Keratinocyte (primary cell): ENCODE results near the gene CGREF1. TPM values are rescaled to one million over a fixed set of nuclear protein-coding genes. Genes with fewer than 3 reads are reported as not detected.
A peak's percentile ranks its signal among the peaks of the same experiment; 100 is the strongest.

ENCODE experiments used
- DNase-seq: peaks from one replicate; pipeline ENCODE4 v3.0.0-alpha.2; 2011; ENCODE audit warnings: low read depth, missing footprints, low spot score
- FAIRE-seq: peaks from 2 replicates; lab custom pipeline; 2011; peaks lifted over from hg19 to GRCh38; lab: Jason Lieb, UNC
- H2AFZ ChIP-seq: 2 replicates; pipeline ENCODE4 v1.6.0; 2012; ENCODE audit warnings: low read length, control low read depth, inconsistent platforms; ENCODE audit not compliant: control insufficient read depth
- H3K27ac ChIP-seq: 2 replicates; pipeline ENCODE4 v1.5.1; 2011; ENCODE audit warnings: low read length; ENCODE audit not compliant: control insufficient read depth, insufficient read depth
- H3K27me3 ChIP-seq: 3 replicates; pipeline ENCODE4 v1.6.0; 2011; ENCODE audit warnings: low read length; ENCODE audit not compliant: control insufficient read depth, insufficient read depth; ENCODE audit errors: extremely low read depth
- H3K36me3 ChIP-seq, 2 experiments: 2 replicates in 1 of 2; 3 replicates in 1 of 2; pipeline ENCODE4 v1.5.1; 2011; ENCODE audit warnings: low read length in 2 of 2, mild to moderate bottlenecking in 1 of 2; ENCODE audit not compliant: control insufficient read depth in 2 of 2, insufficient read depth in 2 of 2; ENCODE audit errors: extremely low read depth in 1 of 2
- H3K4me1 ChIP-seq: 3 replicates; pipeline ENCODE4 v1.5.1; 2011; ENCODE audit warnings: low read length; ENCODE audit not compliant: control insufficient read depth, insufficient read depth; ENCODE audit errors: extremely low read depth
- H3K4me2 ChIP-seq: 3 replicates; pipeline ENCODE4 v1.6.0; 2011; ENCODE audit warnings: low read depth, low read length; ENCODE audit not compliant: control insufficient read depth, insufficient read depth; ENCODE audit errors: extremely low read depth
- H3K4me3 ChIP-seq, 3 experiments: fragments of 200-600 bp in 1 of 3; sonication (generic) in 1 of 3; 2 replicates in 2 of 3; 3 replicates in 1 of 3; pipeline ENCODE4 v1.5.1; 2011 to 2016; ENCODE audit warnings: low read length in 3 of 3, mild to moderate bottlenecking in 3 of 3, control low read depth in 2 of 3, inconsistent platforms in 1 of 3, low read depth in 1 of 3, mixed read lengths in 1 of 3, mixed run types in 1 of 3, moderate library complexity in 1 of 3; ENCODE audit not compliant: control insufficient read depth in 2 of 3, insufficient read depth in 2 of 3; ENCODE audit errors: extremely low read depth in 1 of 3
- H3K79me2 ChIP-seq: 2 replicates; pipeline ENCODE4 v1.6.0; 2012; ENCODE audit warnings: low read length; ENCODE audit not compliant: control insufficient read depth, insufficient read depth
- H3K9ac ChIP-seq: 3 replicates; pipeline ENCODE4 v1.6.0; 2011; ENCODE audit warnings: low read length; ENCODE audit not compliant: control insufficient read depth, insufficient read depth; ENCODE audit errors: extremely low read depth
- H3K9me1 ChIP-seq: 3 replicates; pipeline ENCODE4 v1.6.0; 2011; ENCODE audit warnings: low read length; ENCODE audit not compliant: control insufficient read depth, insufficient read depth; ENCODE audit errors: extremely low read depth
- H3K9me3 ChIP-seq: 2 replicates; pipeline ENCODE4 v1.5.1; 2012; ENCODE audit warnings: low read depth, low read length; ENCODE audit not compliant: control insufficient read depth
- H4K20me1 ChIP-seq: 3 replicates; pipeline ENCODE4 v1.6.0; 2011; ENCODE audit warnings: low read length; ENCODE audit not compliant: control insufficient read depth, insufficient read depth; ENCODE audit errors: extremely low read depth
- CTCF ChIP-seq, 3 experiments: IDR thresholded peaks in 1 of 3; conservative IDR thresholded peaks in 1 of 3; optimal IDR thresholded peaks in 1 of 3; 2 replicates in 2 of 3; 3 replicates in 1 of 3; pipeline versions ENCODE3 to v1.5.1; 2011; ENCODE audit warnings: low read length in 3 of 3, mild to moderate bottlenecking in 3 of 3, moderate library complexity in 2 of 3, control low read depth in 1 of 3, inconsistent platforms in 1 of 3; ENCODE audit not compliant: insufficient read depth in 2 of 3; ENCODE audit errors: extremely low read depth in 1 of 3
- EZH2 ChIP-seq: IDR thresholded peaks from one replicate; pipeline ENCODE4 v1.6.1; 2012; ENCODE audit warnings: inconsistent platforms, mild to moderate bottlenecking, low read length, moderate library complexity
- dilution Hi-C: fragments of 300-500 bp; cut with MboI; formaldehyde crosslinking; loops from one replicate; pipeline ENCODE4 v1.7.0; 2020; ENCODE audit warnings: low sequenced_read_pairs; ENCODE audit not compliant: extremely low pct_ligation_motif_present
- polyA plus RNA-seq, 5 experiments: library from polyadenylated mRNA; depleted of rRNA in 3 of 5; stranded (reverse) in 3 of 5; stranded (forward) in 1 of 5; unstranded in 1 of 5; fragments of >200 nt; gene quantifications; 1 replicate in 1 of 5; 2 replicates in 3 of 5; 3 replicates in 1 of 5; pipeline versions ENCODE4 v1.2.1 to v1.2.3, GENCODE V29; 2011 to 2012; ENCODE audit warnings: missing spikeins in 2 of 5, low read depth in 1 of 5, low replicate concordance in 1 of 5

Gene CGREF1
- polyA plus RNA-seq, 1 donor (not counting 4 experiments of a cell fraction or from before 2014, with no cell fraction given) = 1.3 TPM

- H2AFZ ChIP-seq = no peak overlapping the region
- H3K27ac ChIP-seq = no peak overlapping the region
- no peak overlapping the region for H3K4me2 ChIP-seq
- H3K27me3 ChIP-seq = no peaks in the 10 kb centered on the region
- dilution Hi-C loops = no loop called here
- H3K36me3 ChIP-seq = no peaks in the 10 kb centered on the region
- H3K9me3 ChIP-seq = no peaks in the 10 kb centered on the region
- no peak for TF ChIP-seq CTCF (optimal IDR thresholded peaks at IDR 0.05 in 1 of 3, IDR thresholded peaks at IDR 0.05 in 1 of 3, conservative IDR thresholded peaks at IDR 0.05 in 1 of 3; ENCODE audit: extremely low read depth in 1 of 3, insufficient read depth in 2 of 3, low read length in 3 of 3)
- TF ChIP-seq EZH2 = no peak
- FAIRE-seq (peak; percentile 64), DNase-seq (no peak)
- peaks cover 5% of the 10 kb centered on the region for H3K4me1 ChIP-seq
- H3K4me3 ChIP-seq = no peak overlapping the region
- H3K9me1 ChIP-seq = no peaks in the 10 kb centered on the region
- H3K9ac ChIP-seq = no peak overlapping the region
- no peaks in the 10 kb centered on the region for H3K79me2 ChIP-seq
- no peaks in the 10 kb centered on the region for H4K20me1 ChIP-seq
These were observed 36.2 kb upstream of the CGREF1 start for GRCh38 chr2:27155069-27155520.

GRCh38 chr2:27154488-27154887 is 35.6 kb upstream of the CGREF1 start:
- TF ChIP-seq EZH2 (no peak), CTCF (optimal IDR thresholded peaks at IDR 0.05 in 1 of 3, IDR thresholded peaks at IDR 0.05 in 1 of 3, conservative IDR thresholded peaks at IDR 0.05 in 1 of 3; ENCODE audit: extremely low read depth in 1 of 3, insufficient read depth in 2 of 3, low read length in 3 of 3) (no peak)
- FAIRE-seq = no peak
- H2AFZ ChIP-seq = no peak overlapping the region
- peaks cover 5% of the 10 kb centered on the region for H3K4me1 ChIP-seq
- no peaks in the 10 kb centered on the region for H3K27me3 ChIP-seq
- no peaks in the 10 kb centered on the region for H4K20me1 ChIP-seq
- H3K9me1 ChIP-seq = no peaks in the 10 kb centered on the region
- no peaks in the 10 kb centered on the region for H3K79me2 ChIP-seq
- H3K4me2 ChIP-seq = no peak overlapping the region
- dilution Hi-C loops = no loop called here
- no peak overlapping the region for H3K9ac ChIP-seq
- H3K27ac ChIP-seq = no peak overlapping the region
- H3K4me3 ChIP-seq = no peak overlapping the region
- H3K36me3 ChIP-seq = no peaks in the 10 kb centered on the region
- no peak for DNase-seq
- no peaks in the 10 kb centered on the region for H3K9me3 ChIP-seq
